Measurements from ENCODE around the gene SETBP1. TPM values are rescaled to one million over a fixed set of nuclear protein-coding genes. Genes with fewer than 3 reads are reported as not detected.

The SETBP1 gene
- total RNA-seq, 1 experiment from 2014 or later = 4.0 TPM

GRCh38 chr18:44803019-44803650 is 122.4 kb downstream of the SETBP1 start:
- Histone ChIP-seq H3K27me3 (replicated peaks; ENCODE audit: control insufficient read depth, insufficient read depth, low read length) (no peaks in the 10 kb centered on the region), H3K9me3 (no peaks in the 10 kb centered on the region), H3K4me3 (ENCODE audit: low read depth, low read length) (no peak overlapping the region), H3K4me1 (peaks cover 56% of the 10 kb centered on the region), H3K36me3 (ENCODE audit: control insufficient read depth, insufficient read depth, low read length) (no peaks in the 10 kb centered on the region)
- BruUV-seq (replicated peaks) = no TSS peak
- H3K9me3 Mint-ChIP-seq (ENCODE audit: unreplicated experiment) = no peaks in the 10 kb centered on the region
- H3K27ac Mint-ChIP-seq (ENCODE audit: unreplicated experiment) = peak overlapping the region; percentile 33
- ChIA-PET CTCF (no interaction called here), POLR2A (no interaction called here)
- H3K4me3 Mint-ChIP-seq (ENCODE audit: unreplicated experiment) = peak overlapping the region; percentile 28
- TF ChIP-seq, protein P1, sequence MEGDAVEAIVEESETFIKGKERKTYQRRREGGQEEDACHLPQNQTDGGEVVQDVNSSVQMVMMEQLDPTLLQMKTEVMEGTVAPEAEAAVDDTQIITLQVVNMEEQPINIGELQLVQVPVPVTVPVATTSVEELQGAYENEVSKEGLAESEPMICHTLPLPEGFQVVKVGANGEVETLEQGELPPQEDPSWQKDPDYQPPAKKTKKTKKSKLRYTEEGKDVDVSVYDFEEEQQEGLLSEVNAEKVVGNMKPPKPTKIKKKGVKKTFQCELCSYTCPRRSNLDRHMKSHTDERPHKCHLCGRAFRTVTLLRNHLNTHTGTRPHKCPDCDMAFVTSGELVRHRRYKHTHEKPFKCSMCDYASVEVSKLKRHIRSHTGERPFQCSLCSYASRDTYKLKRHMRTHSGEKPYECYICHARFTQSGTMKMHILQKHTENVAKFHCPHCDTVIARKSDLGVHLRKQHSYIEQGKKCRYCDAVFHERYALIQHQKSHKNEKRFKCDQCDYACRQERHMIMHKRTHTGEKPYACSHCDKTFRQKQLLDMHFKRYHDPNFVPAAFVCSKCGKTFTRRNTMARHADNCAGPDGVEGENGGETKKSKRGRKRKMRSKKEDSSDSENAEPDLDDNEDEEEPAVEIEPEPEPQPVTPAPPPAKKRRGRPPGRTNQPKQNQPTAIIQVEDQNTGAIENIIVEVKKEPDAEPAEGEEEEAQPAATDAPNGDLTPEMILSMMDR (IDR thresholded peaks at IDR 0.05; ENCODE audit: insufficient read depth in 1 of 2, low read depth in 1 of 2, low read length in 1 of 2, severe bottlenecking in 1 of 2, unreplicated experiment in 1 of 2) = no peak
- peak in 1 of 2 experiments; percentile 24 for DNase-seq
- H3K36me3 Mint-ChIP-seq (ENCODE audit: insufficient read depth, unreplicated experiment) = peaks cover 5% of the 10 kb centered on the region
- intact Hi-C loops (cut with micrococcal nuclease; ENCODE audit: unreplicated experiment) = no loop called here
- peaks cover 36% of the 10 kb centered on the region for H3K4me1 Mint-ChIP-seq (ENCODE audit: low read depth, unreplicated experiment)
- H3K27me3 Mint-ChIP-seq (ENCODE audit: insufficient read depth, unreplicated experiment) = no peaks in the 10 kb centered on the region

DNA sequence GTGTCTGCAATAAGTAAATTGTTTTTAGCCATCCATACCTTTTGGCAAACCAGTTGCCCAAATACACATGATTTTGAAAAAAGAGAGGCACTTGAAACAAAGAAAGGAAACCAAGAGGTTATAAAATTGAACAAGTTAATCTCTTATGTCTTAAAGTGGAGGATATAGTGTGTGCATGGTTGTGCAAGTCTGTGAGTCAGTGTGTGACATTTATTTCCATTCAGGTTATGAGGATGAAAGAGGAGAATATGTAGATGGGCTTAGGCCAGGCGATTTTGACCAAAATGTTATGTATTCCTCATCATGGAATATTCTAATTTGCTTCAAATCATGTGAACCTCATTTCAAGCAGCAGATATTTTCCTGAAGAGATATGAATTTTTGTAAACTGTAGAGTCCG is 123.3 kb downstream of the SETBP1 start:
- no peaks in the 10 kb centered on the region for H3K36me3 Mint-ChIP-seq (ENCODE audit: insufficient read depth, unreplicated experiment)
- Histone ChIP-seq H3K9me3 (no peaks in the 10 kb centered on the region), H3K4me1 (peaks cover 55% of the 10 kb centered on the region), H3K27me3 (replicated peaks; ENCODE audit: control insufficient read depth, insufficient read depth, low read length) (no peaks in the 10 kb centered on the region), H3K4me3 (ENCODE audit: low read depth, low read length) (no peak overlapping the region), H3K36me3 (ENCODE audit: control insufficient read depth, insufficient read depth, low read length) (no peaks in the 10 kb centered on the region)
- no peak for DNase-seq
- BruUV-seq (replicated peaks) = no TSS peak
- intact Hi-C loops (cut with micrococcal nuclease; ENCODE audit: unreplicated experiment) = no loop called here
- ChIA-PET POLR2A (no interaction called here), CTCF (no interaction called here)
- H3K9me3 Mint-ChIP-seq (ENCODE audit: unreplicated experiment) = no peaks in the 10 kb centered on the region
- no peak overlapping the region for H3K4me3 Mint-ChIP-seq (ENCODE audit: unreplicated experiment)
- H3K27me3 Mint-ChIP-seq (ENCODE audit: insufficient read depth, unreplicated experiment) = no peaks in the 10 kb centered on the region
- no peak overlapping the region for H3K27ac Mint-ChIP-seq (ENCODE audit: unreplicated experiment)
- TF ChIP-seq, protein P1 (IDR thresholded peaks at IDR 0.05; ENCODE audit: insufficient read depth in 1 of 2, low read depth in 1 of 2, low read length in 1 of 2, severe bottlenecking in 1 of 2, unreplicated experiment in 1 of 2) = no peak
- H3K4me1 Mint-ChIP-seq (ENCODE audit: low read depth, unreplicated experiment) = peaks cover 32% of the 10 kb centered on the region

GRCh38 chr18:44805176-44805575 is 124.5 kb downstream of the SETBP1 start:
- H3K27me3 ChIP-seq (replicated peaks; ENCODE audit: control insufficient read depth, insufficient read depth, low read length) = no peaks in the 10 kb centered on the region
- TF ChIP-seq, protein P1 (IDR thresholded peaks at IDR 0.05; ENCODE audit: insufficient read depth in 1 of 2, low read depth in 1 of 2, low read length in 1 of 2, severe bottlenecking in 1 of 2, unreplicated experiment in 1 of 2) = no peak
- H3K4me1 ChIP-seq = peaks cover 44% of the 10 kb centered on the region
- BruUV-seq (replicated peaks) = no TSS peak
- POLR2A ChIA-PET = no interaction called here
- CTCF ChIA-PET = no interaction called here
- H3K9me3 ChIP-seq = no peaks in the 10 kb centered on the region
- H3K36me3 ChIP-seq (ENCODE audit: control insufficient read depth, insufficient read depth, low read length) = no peaks in the 10 kb centered on the region
- no peaks in the 10 kb centered on the region for H3K9me3 Mint-ChIP-seq (ENCODE audit: unreplicated experiment)
- DNase-seq = no peak
- H3K27me3 Mint-ChIP-seq (ENCODE audit: insufficient read depth, unreplicated experiment) = no peaks in the 10 kb centered on the region
- no peak overlapping the region for H3K4me3 ChIP-seq (ENCODE audit: low read depth, low read length)
- peaks cover 28% of the 10 kb centered on the region for H3K4me1 Mint-ChIP-seq (ENCODE audit: low read depth, unreplicated experiment)
- no peaks in the 10 kb centered on the region for H3K36me3 Mint-ChIP-seq (ENCODE audit: insufficient read depth, unreplicated experiment)
- intact Hi-C loops (cut with micrococcal nuclease; ENCODE audit: unreplicated experiment) = no loop called here
- H3K27ac Mint-ChIP-seq (ENCODE audit: unreplicated experiment) = no peak overlapping the region
- no peak overlapping the region for H3K4me3 Mint-ChIP-seq (ENCODE audit: unreplicated experiment)
